Trophoblast cell (in vitro differentiated cells and primary cell): ENCODE results near the gene THAP3.

Experiments used
- DNase-seq, 2 donors: peaks; one replicate each; pipeline ENCODE4 v3.0.0-alpha.2; 2016
- H2AFZ ChIP-seq: 2 replicates; pipeline ENCODE4 v1.6.1; 2013; ENCODE audit warnings: low read length, moderate library complexity, mild to moderate bottlenecking; ENCODE audit not compliant: insufficient read depth, poor library complexity
- H2AK5ac ChIP-seq: 2 replicates; pipeline ENCODE4 v1.6.1; 2013; ENCODE audit warnings: mild to moderate bottlenecking, low read length
- H2BK120ac ChIP-seq: 2 replicates; pipeline ENCODE4 v1.6.1; 2013; ENCODE audit warnings: low read length, mild to moderate bottlenecking, moderate library complexity; ENCODE audit not compliant: insufficient read depth, poor library complexity
- H2BK12ac ChIP-seq: 2 replicates; pipeline ENCODE4 v1.6.1; 2013; ENCODE audit warnings: mild to moderate bottlenecking, low read length, moderate library complexity
- H2BK5ac ChIP-seq: 2 replicates; pipeline ENCODE4 v1.6.1; 2013; ENCODE audit warnings: low read length, low read depth, moderate library complexity, mild to moderate bottlenecking; ENCODE audit not compliant: poor library complexity
- H3K14ac ChIP-seq: 2 replicates; pipeline ENCODE4 v1.6.1; 2013; ENCODE audit warnings: mild to moderate bottlenecking, low read length
- H3K18ac ChIP-seq: 2 replicates; pipeline ENCODE4 v1.6.1; 2013; ENCODE audit warnings: mild to moderate bottlenecking, low read length
- H3K23ac ChIP-seq: 2 replicates; pipeline ENCODE4 v1.6.1; 2013; ENCODE audit warnings: low read length
- H3K27ac ChIP-seq: 2 replicates; pipeline ENCODE4 v1.5.1; 2013; ENCODE audit warnings: low read depth, mild to moderate bottlenecking, inconsistent platforms, low read length, moderate library complexity
- H3K27me3 ChIP-seq: 2 replicates; pipeline ENCODE4 v1.6.1; 2013; ENCODE audit warnings: inconsistent platforms, mild to moderate bottlenecking, low read length, moderate library complexity; ENCODE audit not compliant: insufficient read depth
- H3K36me3 ChIP-seq, 2 experiments: 1 replicate in 1 of 2; 2 replicates in 1 of 2; pipeline ENCODE4 v1.6.1; 2013; ENCODE audit warnings: low read length in 2 of 2, mild to moderate bottlenecking in 2 of 2, moderate library complexity in 1 of 2; ENCODE audit not compliant: insufficient read depth in 2 of 2, control insufficient read depth in 1 of 2
- H3K4ac ChIP-seq: 2 replicates; pipeline ENCODE4 v1.6.1; 2013; ENCODE audit warnings: low read depth, mild to moderate bottlenecking, low read length, moderate library complexity
- H3K4me1 ChIP-seq, 2 experiments: 1 replicate in 1 of 2; 2 replicates in 1 of 2; pipeline ENCODE4 v1.6.1; 2013; ENCODE audit warnings: low read length in 2 of 2, mild to moderate bottlenecking in 2 of 2, moderate library complexity in 1 of 2; ENCODE audit not compliant: insufficient read depth in 2 of 2, control insufficient read depth in 1 of 2
- H3K4me2 ChIP-seq: 2 replicates; pipeline ENCODE4 v1.6.1; 2013; ENCODE audit warnings: inconsistent platforms, mild to moderate bottlenecking, low read length, moderate library complexity
- H3K4me3 ChIP-seq: 2 replicates; pipeline ENCODE4 v1.5.1; 2013; ENCODE audit warnings: mild to moderate bottlenecking, low read depth, low read length, inconsistent platforms
- H3K79me1 ChIP-seq: one replicate; pipeline ENCODE4 v1.6.1; 2013; ENCODE audit warnings: low read length
- H3K79me2 ChIP-seq: 2 replicates; pipeline ENCODE4 v1.6.1; 2013; ENCODE audit warnings: low read length, mild to moderate bottlenecking; ENCODE audit not compliant: control insufficient read depth, insufficient read depth, poor library complexity
- H3K9ac ChIP-seq: 2 replicates; pipeline ENCODE4 v1.6.1; 2013; ENCODE audit warnings: mild to moderate bottlenecking, low read length
- H3K9me3 ChIP-seq: 2 replicates; pipeline ENCODE4 v1.6.1; 2013; ENCODE audit warnings: low read depth, mild to moderate bottlenecking, control low read depth, inconsistent platforms, low read length; ENCODE audit not compliant: insufficient read depth
- H4K12ac ChIP-seq: 2 replicates; pipeline ENCODE4 v1.6.1; 2013; ENCODE audit warnings: low read depth, mild to moderate bottlenecking, low read length, moderate library complexity
- H4K8ac ChIP-seq: 2 replicates; pipeline ENCODE4 v1.6.1; 2013; ENCODE audit warnings: low read depth, mild to moderate bottlenecking, low read length, moderate library complexity
- H4K91ac ChIP-seq: one replicate; pipeline ENCODE4 v1.6.1; 2013; ENCODE audit warnings: low read depth, mild to moderate bottlenecking, low read length, moderate library complexity
- WGBS: extraction: QIAGEN DNeasy Blood & Tissue Kit; methylation state at CpG from one replicate; pipeline ENCODE4 v1.1.7; 2013; ENCODE audit warnings: missing lambda C conversion rate; ENCODE audit not compliant: insufficient read length, insufficient coverage; ENCODE audit errors: extremely low coverage; 5-methylcytosine and 5-hydroxymethylcytosine counted together

THAP3 gene

DNA sequence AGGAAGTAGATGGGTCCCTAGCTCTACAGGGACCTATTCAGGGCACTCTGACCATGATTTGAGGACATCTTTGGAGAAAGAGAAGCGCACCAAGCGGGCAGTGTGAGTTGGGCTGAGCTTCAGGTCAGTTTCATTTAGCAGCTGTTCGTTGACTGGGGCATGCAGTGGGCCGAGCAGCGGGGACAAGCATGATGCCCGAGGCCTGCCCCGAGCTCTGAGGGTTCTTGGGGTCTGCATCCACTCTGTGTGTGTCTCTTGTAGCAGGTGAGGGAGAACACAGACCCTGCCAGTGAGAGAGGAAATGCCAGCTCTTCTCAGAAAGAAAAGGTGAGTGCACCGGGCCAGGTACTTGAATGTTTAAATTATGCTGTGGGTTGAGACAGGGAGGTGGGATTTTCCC lies 5.4 kb downstream of the THAP3 start:
- no peak overlapping the region for H3K14ac ChIP-seq
- H3K4ac ChIP-seq: no peak overlapping the region
- no peak overlapping the region for H3K4me2 ChIP-seq
- no peak overlapping the region for H2BK5ac ChIP-seq
- no peak for DNase-seq
- H3K9me3 ChIP-seq: no peaks in the 10 kb centered on the region
- H2AFZ ChIP-seq: no peak overlapping the region
- no peak overlapping the region for H2BK120ac ChIP-seq
- no peak overlapping the region for H3K27ac ChIP-seq
- no peak overlapping the region for H3K23ac ChIP-seq
- H4K12ac ChIP-seq: no peak overlapping the region
- H4K91ac ChIP-seq: no peak overlapping the region
- no peak overlapping the region for H4K8ac ChIP-seq
- H3K36me3 ChIP-seq: peaks cover 63 to 64% of the 10 kb centered on the region in 2 experiments
- H3K27me3 ChIP-seq: no peaks in the 10 kb centered on the region
- H2AK5ac ChIP-seq: no peak overlapping the region
- no CpG with 5 or more reads among the region's 8 CpGs for WGBS
- no peak overlapping the region for H3K9ac ChIP-seq
- H3K79me2 ChIP-seq: peaks cover 8% of the 10 kb centered on the region
- H3K79me1 ChIP-seq: peaks cover 6% of the 10 kb centered on the region
- H3K4me3 ChIP-seq: no peak overlapping the region
- H2BK12ac ChIP-seq: no peak overlapping the region
- H3K4me1 ChIP-seq: peaks cover 0 to 5% of the 10 kb centered on the region in 2 experiments
- H3K18ac ChIP-seq: no peak overlapping the region

DNA sequence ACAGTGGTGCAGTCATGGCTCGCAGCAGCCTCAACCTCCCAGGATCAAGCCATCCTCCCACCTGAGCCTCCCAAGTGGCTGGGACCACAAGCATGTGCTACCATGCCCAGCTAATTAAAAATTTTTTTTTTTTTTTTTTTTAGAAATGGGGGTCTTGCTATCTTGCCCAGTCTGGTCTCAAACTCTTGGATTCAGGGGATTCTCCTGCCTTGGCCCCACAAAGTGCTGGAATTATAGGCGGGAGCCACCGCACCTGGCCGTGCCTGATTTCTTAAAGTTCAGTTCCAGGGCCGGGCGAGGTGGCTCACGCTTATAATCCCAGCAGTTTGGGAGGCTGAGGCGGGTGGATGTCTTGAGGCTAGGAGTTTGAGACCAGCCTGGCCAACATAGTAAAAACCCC lies 6.4 kb downstream of the THAP3 start:
- no CpG with 5 or more reads among the region's 8 CpGs for WGBS

DNA sequence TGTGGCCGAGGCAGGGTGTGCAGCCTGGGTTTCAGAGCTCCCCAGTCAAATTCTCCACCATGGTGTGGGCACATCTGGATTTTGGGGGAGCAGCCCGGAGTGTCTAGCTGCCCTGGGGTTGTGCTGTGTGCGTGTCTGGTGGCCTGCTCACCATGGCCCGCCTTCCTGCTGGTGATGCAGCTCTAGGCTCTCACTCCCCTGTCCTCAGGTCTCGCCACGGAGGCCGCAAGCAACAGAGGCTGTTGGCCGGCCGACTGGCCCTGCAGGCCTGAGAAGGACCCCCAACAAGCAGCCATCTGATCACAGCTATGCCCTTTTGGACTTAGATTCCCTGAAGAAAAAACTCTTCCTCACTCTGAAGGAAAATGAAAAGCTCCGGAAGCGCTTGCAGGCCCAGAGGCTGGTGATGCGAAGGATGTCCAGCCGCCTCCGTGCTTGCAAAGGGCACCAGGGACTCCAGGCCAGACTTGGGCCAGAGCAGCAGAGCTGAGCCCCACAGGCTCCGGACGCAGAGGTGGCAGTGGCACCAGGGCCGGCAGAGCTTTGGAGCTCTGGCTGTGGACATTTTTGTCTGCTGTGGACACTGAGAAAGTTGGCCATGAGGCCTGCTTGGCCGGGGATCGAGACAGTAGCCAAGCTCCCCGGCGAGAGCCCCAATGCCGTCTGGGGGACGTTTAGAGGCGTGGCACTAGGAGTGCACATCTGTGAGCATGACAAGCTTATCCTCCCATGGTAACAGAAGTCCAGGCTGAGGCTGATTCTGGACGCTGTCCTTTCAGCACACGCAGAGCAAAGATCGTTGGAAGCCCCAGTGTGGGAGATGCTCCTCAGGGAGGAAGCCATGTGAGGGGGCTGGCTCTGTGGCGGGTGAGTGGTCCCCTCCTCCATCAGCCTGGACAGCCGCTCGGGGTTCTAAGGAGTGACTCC lies 8.2 kb downstream of the THAP3 start:
- Histone ChIP-seq H3K9me3 (no peaks in the 10 kb centered on the region), H3K23ac (no peak overlapping the region), H2BK120ac (no peak overlapping the region), H3K9ac (no peak overlapping the region), H3K27me3 (no peaks in the 10 kb centered on the region), H2BK5ac (no peak overlapping the region), H4K91ac (no peak overlapping the region), H2AK5ac (no peak overlapping the region), H3K36me3 (peaks cover 83 to 84% of the 10 kb centered on the region in 2 experiments), H3K4me3 (no peak overlapping the region), H2AFZ (no peak overlapping the region), H3K27ac (no peak overlapping the region), H3K4ac (no peak overlapping the region), H4K12ac (no peak overlapping the region), H3K79me1 (no peaks in the 10 kb centered on the region), H3K18ac (no peak overlapping the region), H3K14ac (no peak overlapping the region), H3K79me2 (no peaks in the 10 kb centered on the region), H2BK12ac (no peak overlapping the region), H4K8ac (no peak overlapping the region), H3K4me2 (no peak overlapping the region), H3K4me1 (no peaks in the 10 kb centered on the region)
- no peak for DNase-seq
- no CpG with 5 or more reads among the region's 30 CpGs for WGBS

More for the DNA sequence above, 6.4 kb downstream of the THAP3 start:
- H3K4ac ChIP-seq: no peak overlapping the region
- H3K79me2 ChIP-seq: no peaks in the 10 kb centered on the region
- no peak overlapping the region for H3K9ac ChIP-seq
- no peak overlapping the region for H4K12ac ChIP-seq
- H3K27me3 ChIP-seq: no peaks in the 10 kb centered on the region
- no peak for DNase-seq
- H2AFZ ChIP-seq: no peak overlapping the region
- no peak overlapping the region for H3K4me2 ChIP-seq
- no peaks in the 10 kb centered on the region for H3K79me1 ChIP-seq
- H2BK5ac ChIP-seq: no peak overlapping the region
- H3K4me3 ChIP-seq: no peak overlapping the region
- H3K18ac ChIP-seq: no peak overlapping the region
- no peak overlapping the region for H3K14ac ChIP-seq
- no peak overlapping the region for H4K91ac ChIP-seq
- no peak overlapping the region for H3K23ac ChIP-seq
- H2AK5ac ChIP-seq: no peak overlapping the region
- no peak overlapping the region for H4K8ac ChIP-seq
- H2BK12ac ChIP-seq: no peak overlapping the region
- no peak overlapping the region for H3K27ac ChIP-seq
- H2BK120ac ChIP-seq: no peak overlapping the region
- H3K4me1 ChIP-seq: peaks cover 0 to 2% of the 10 kb centered on the region in 2 experiments
- no peaks in the 10 kb centered on the region for H3K9me3 ChIP-seq
- H3K36me3 ChIP-seq: peaks cover 72 to 73% of the 10 kb centered on the region in 2 experiments

DNA sequence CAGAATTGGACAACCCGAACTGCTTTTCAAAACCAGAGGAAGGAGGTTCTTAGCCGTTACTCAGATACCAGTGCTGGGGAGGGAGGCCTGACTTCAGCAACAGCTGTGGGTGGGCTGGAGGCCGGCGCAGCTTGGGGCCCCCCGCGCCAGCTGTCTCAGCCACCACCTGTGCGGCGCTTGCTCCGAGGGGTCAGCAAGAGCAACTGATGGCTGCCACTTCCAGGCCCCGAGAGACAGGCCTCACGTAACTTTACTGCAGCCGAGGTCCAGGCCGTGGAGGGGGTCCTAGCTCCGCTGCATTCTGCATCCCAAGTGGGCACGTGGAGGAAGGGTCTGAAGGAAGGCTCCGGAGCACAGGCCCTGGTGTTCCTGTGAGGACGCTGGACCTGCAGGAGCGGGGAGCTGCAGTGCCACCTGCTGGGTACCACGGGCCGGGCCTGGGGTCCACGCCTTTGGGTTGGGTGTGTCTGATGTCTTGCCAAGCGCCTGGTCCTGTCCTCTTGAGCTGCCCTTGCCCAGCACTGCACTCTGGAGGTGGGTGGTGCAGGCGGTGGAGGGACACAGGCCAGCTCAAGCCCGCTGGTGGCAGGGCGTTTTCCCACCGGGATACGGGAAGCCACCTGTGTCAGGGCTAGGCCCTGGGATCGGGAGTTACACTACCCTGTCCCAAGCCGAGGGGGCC lies 9.8 kb downstream of the THAP3 start:
- Histone ChIP-seq H3K14ac (no peak overlapping the region), H3K79me2 (no peaks in the 10 kb centered on the region), H3K18ac (no peak overlapping the region), H2AFZ (no peak overlapping the region), H4K91ac (no peak overlapping the region), H3K27me3 (no peaks in the 10 kb centered on the region), H2AK5ac (no peak overlapping the region), H3K36me3 (peaks cover 76 to 79% of the 10 kb centered on the region in 2 experiments), H3K9ac (no peak overlapping the region), H4K12ac (peak overlapping the region; percentile 39), H3K4me1 (no peaks in the 10 kb centered on the region), H3K23ac (no peak overlapping the region), H2BK5ac (no peak overlapping the region), H3K4me3 (peak overlapping the region; percentile 18), H3K4me2 (no peak overlapping the region), H3K9me3 (no peaks in the 10 kb centered on the region), H2BK12ac (no peak overlapping the region), H2BK120ac (no peak overlapping the region), H4K8ac (no peak overlapping the region), H3K4ac (no peak overlapping the region), H3K27ac (no peak overlapping the region), H3K79me1 (no peaks in the 10 kb centered on the region)
- peak; percentile 51 to 66 for DNase-seq
- WGBS: no CpG with 5 or more reads among the region's 29 CpGs
